Keratinocyte (primary cell): ENCODE data around the gene FAM32A. TPM values are rescaled to one million over a fixed set of nuclear protein-coding genes. Genes with fewer than 3 reads are reported as not detected.

Source experiments
- DNase-seq: peaks from one replicate; pipeline ENCODE4 v3.0.0-alpha.2; 2011; ENCODE audit warnings: low read depth, missing footprints, low spot score
- FAIRE-seq: peaks from 2 replicates; lab custom pipeline; 2011; peaks lifted over from hg19 to GRCh38; lab: Jason Lieb, UNC
- H2AFZ ChIP-seq: 2 replicates; pipeline ENCODE4 v1.6.0; 2012; ENCODE audit warnings: low read length, control low read depth, inconsistent platforms; ENCODE audit not compliant: control insufficient read depth
- H3K27ac ChIP-seq: 2 replicates; pipeline ENCODE4 v1.5.1; 2011; ENCODE audit warnings: low read length; ENCODE audit not compliant: control insufficient read depth, insufficient read depth
- H3K27me3 ChIP-seq: 3 replicates; pipeline ENCODE4 v1.6.0; 2011; ENCODE audit warnings: low read length; ENCODE audit not compliant: control insufficient read depth, insufficient read depth; ENCODE audit errors: extremely low read depth
- H3K36me3 ChIP-seq, 2 experiments: 2 replicates in 1 of 2; 3 replicates in 1 of 2; pipeline ENCODE4 v1.5.1; 2011; ENCODE audit warnings: low read length in 2 of 2, mild to moderate bottlenecking in 1 of 2; ENCODE audit not compliant: control insufficient read depth in 2 of 2, insufficient read depth in 2 of 2; ENCODE audit errors: extremely low read depth in 1 of 2
- H3K4me1 ChIP-seq: 3 replicates; pipeline ENCODE4 v1.5.1; 2011; ENCODE audit warnings: low read length; ENCODE audit not compliant: control insufficient read depth, insufficient read depth; ENCODE audit errors: extremely low read depth
- H3K4me2 ChIP-seq: 3 replicates; pipeline ENCODE4 v1.6.0; 2011; ENCODE audit warnings: low read depth, low read length; ENCODE audit not compliant: control insufficient read depth, insufficient read depth; ENCODE audit errors: extremely low read depth
- H3K4me3 ChIP-seq, 3 experiments: fragments of 200-600 bp in 1 of 3; sonication (generic) in 1 of 3; 2 replicates in 2 of 3; 3 replicates in 1 of 3; pipeline ENCODE4 v1.5.1; 2011 to 2016; ENCODE audit warnings: low read length in 3 of 3, mild to moderate bottlenecking in 3 of 3, control low read depth in 2 of 3, inconsistent platforms in 1 of 3, low read depth in 1 of 3, mixed read lengths in 1 of 3, mixed run types in 1 of 3, moderate library complexity in 1 of 3; ENCODE audit not compliant: control insufficient read depth in 2 of 3, insufficient read depth in 2 of 3; ENCODE audit errors: extremely low read depth in 1 of 3
- H3K79me2 ChIP-seq: 2 replicates; pipeline ENCODE4 v1.6.0; 2012; ENCODE audit warnings: low read length; ENCODE audit not compliant: control insufficient read depth, insufficient read depth
- H3K9ac ChIP-seq: 3 replicates; pipeline ENCODE4 v1.6.0; 2011; ENCODE audit warnings: low read length; ENCODE audit not compliant: control insufficient read depth, insufficient read depth; ENCODE audit errors: extremely low read depth
- H3K9me1 ChIP-seq: 3 replicates; pipeline ENCODE4 v1.6.0; 2011; ENCODE audit warnings: low read length; ENCODE audit not compliant: control insufficient read depth, insufficient read depth; ENCODE audit errors: extremely low read depth
- H3K9me3 ChIP-seq: 2 replicates; pipeline ENCODE4 v1.5.1; 2012; ENCODE audit warnings: low read depth, low read length; ENCODE audit not compliant: control insufficient read depth
- H4K20me1 ChIP-seq: 3 replicates; pipeline ENCODE4 v1.6.0; 2011; ENCODE audit warnings: low read length; ENCODE audit not compliant: control insufficient read depth, insufficient read depth; ENCODE audit errors: extremely low read depth
- EZH2 ChIP-seq: IDR thresholded peaks from one replicate; pipeline ENCODE4 v1.6.1; 2012; ENCODE audit warnings: inconsistent platforms, mild to moderate bottlenecking, low read length, moderate library complexity
- dilution Hi-C: fragments of 300-500 bp; cut with MboI; formaldehyde crosslinking; loops from one replicate; pipeline ENCODE4 v1.7.0; 2020; ENCODE audit warnings: low sequenced_read_pairs; ENCODE audit not compliant: extremely low pct_ligation_motif_present
- polyA plus RNA-seq, 5 experiments: library from polyadenylated mRNA; depleted of rRNA in 3 of 5; stranded (reverse) in 3 of 5; stranded (forward) in 1 of 5; unstranded in 1 of 5; fragments of >200 nt; gene quantifications; 1 replicate in 1 of 5; 2 replicates in 3 of 5; 3 replicates in 1 of 5; pipeline versions ENCODE4 v1.2.1 to v1.2.3, GENCODE V29; 2011 to 2012; ENCODE audit warnings: missing spikeins in 2 of 5, low read depth in 1 of 5, low replicate concordance in 1 of 5
- TF ChIP-seq, protein P1 (sequence below), 3 experiments: IDR thresholded peaks in 1 of 3; conservative IDR thresholded peaks in 1 of 3; optimal IDR thresholded peaks in 1 of 3; 2 replicates in 2 of 3; 3 replicates in 1 of 3; pipeline versions ENCODE3 to v1.5.1; 2011; ENCODE audit warnings: low read length in 3 of 3, mild to moderate bottlenecking in 3 of 3, moderate library complexity in 2 of 3, control low read depth in 1 of 3, inconsistent platforms in 1 of 3; ENCODE audit not compliant: insufficient read depth in 2 of 3; ENCODE audit errors: extremely low read depth in 1 of 3

The FAM32A gene
- polyA plus RNA-seq, 1 donor (not counting 4 experiments of a cell fraction or from before 2014, with no cell fraction given), result 105 TPM

DNA sequence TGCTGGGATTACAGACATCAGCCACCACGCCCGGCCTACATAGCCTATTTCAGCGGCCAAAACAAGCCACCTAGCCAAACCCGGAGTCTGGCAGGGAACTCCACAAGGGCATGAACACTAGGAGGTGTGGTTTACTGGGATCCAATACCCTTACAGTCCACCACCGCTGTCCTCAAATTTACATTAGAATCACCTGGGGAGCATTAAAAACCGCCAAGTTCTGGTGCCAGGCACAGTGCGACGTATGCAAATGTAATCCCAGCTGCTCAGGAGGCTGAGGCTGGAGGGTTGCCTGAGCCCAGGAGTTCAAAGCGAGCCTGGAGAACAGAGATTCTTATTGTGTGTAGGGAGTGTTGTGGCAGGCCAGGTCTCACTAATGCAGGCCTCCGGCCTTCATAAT lies 8.3 kb downstream of the FAM32A start:
- Histone ChIP-seq H3K9me3 (no peaks in the 10 kb centered on the region), H4K20me1 (no peaks in the 10 kb centered on the region), H3K4me2 (no peak overlapping the region), H3K4me1 (peaks cover 8% of the 10 kb centered on the region), H3K36me3 (peaks cover 18 to 19% of the 10 kb centered on the region in 2 experiments), H3K4me3 (no peak overlapping the region), H3K79me2 (peaks cover 14% of the 10 kb centered on the region), H2AFZ (no peak overlapping the region), H3K27ac (no peak overlapping the region), H3K9ac (no peak overlapping the region), H3K9me1 (no peaks in the 10 kb centered on the region), H3K27me3 (no peaks in the 10 kb centered on the region)
- DNase-seq, result no peak
- FAIRE-seq, result no peak
- TF ChIP-seq, protein P1, sequence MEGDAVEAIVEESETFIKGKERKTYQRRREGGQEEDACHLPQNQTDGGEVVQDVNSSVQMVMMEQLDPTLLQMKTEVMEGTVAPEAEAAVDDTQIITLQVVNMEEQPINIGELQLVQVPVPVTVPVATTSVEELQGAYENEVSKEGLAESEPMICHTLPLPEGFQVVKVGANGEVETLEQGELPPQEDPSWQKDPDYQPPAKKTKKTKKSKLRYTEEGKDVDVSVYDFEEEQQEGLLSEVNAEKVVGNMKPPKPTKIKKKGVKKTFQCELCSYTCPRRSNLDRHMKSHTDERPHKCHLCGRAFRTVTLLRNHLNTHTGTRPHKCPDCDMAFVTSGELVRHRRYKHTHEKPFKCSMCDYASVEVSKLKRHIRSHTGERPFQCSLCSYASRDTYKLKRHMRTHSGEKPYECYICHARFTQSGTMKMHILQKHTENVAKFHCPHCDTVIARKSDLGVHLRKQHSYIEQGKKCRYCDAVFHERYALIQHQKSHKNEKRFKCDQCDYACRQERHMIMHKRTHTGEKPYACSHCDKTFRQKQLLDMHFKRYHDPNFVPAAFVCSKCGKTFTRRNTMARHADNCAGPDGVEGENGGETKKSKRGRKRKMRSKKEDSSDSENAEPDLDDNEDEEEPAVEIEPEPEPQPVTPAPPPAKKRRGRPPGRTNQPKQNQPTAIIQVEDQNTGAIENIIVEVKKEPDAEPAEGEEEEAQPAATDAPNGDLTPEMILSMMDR (optimal IDR thresholded peaks at IDR 0.05 in 1 of 3, IDR thresholded peaks at IDR 0.05 in 1 of 3, conservative IDR thresholded peaks at IDR 0.05 in 1 of 3; ENCODE audit: extremely low read depth in 1 of 3, insufficient read depth in 2 of 3, low read length in 3 of 3), result no peak
- dilution Hi-C loops, result no loop called here

DNA sequence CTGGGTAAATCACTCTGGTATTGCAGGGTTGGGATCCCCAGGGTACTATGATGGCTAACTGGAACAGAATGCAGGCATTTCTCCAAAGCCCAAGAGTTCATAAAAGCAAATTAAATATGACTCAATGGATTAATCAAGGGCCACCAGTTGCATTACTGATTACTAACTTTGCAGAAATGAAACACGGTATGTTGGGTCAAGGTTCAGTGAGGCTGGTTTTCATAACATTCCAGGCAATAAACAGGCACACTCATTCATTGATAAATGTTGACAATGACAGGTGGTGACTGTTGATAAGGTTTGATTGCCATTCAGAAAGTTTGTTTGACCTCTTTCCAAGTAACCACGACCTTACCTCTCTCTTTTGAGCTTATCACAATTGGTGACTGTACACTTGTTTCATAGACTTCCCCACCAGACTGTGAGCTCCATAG lies 12.0 kb downstream of the FAM32A start:
- Histone ChIP-seq H2AFZ (peak overlapping the region; percentile 90), H4K20me1 (peaks cover 2% of the 10 kb centered on the region), H3K79me2 (peaks cover 34% of the 10 kb centered on the region), H3K4me3 (peak overlapping the region; percentile 78 to 98 (median 86)), H3K9me1 (peaks cover 3% of the 10 kb centered on the region), H3K4me1 (peaks cover 24% of the 10 kb centered on the region), H3K9ac (peak overlapping the region; percentile 60), H3K36me3 (peaks cover 8 to 10% of the 10 kb centered on the region in 2 experiments), H3K4me2 (peak overlapping the region; percentile 95), H3K9me3 (no peaks in the 10 kb centered on the region), H3K27me3 (no peaks in the 10 kb centered on the region), H3K27ac (peak overlapping the region; percentile 55)
- dilution Hi-C loops, result no loop called here
- DNase-seq (no peak), FAIRE-seq (no peak)
- TF ChIP-seq, protein P1 (optimal IDR thresholded peaks at IDR 0.05 in 1 of 3, IDR thresholded peaks at IDR 0.05 in 1 of 3, conservative IDR thresholded peaks at IDR 0.05 in 1 of 3; ENCODE audit: extremely low read depth in 1 of 3, insufficient read depth in 2 of 3, low read length in 3 of 3), result no peak
- no peak for TF ChIP-seq EZH2
